Hair follicle dermal papilla cell (primary cell): ENCODE measurements around the gene KRTAP9-1. TPM values are rescaled to one million over a fixed set of nuclear protein-coding genes. Genes with fewer than 3 reads are reported as not detected.

Experiments
- small RNA-seq: library from RNA; depleted of rRNA; stranded (forward); fragments of <200 nt; gene quantifications from one replicate; pipeline ENCODE3, GENCODE V24; 2012
- total RNA-seq: library from RNA; depleted of rRNA; stranded (reverse); fragments of >200 nt; gene quantifications from 2 replicates; pipeline ENCODE4 v1.2.3, GENCODE V29; 2012

Gene KRTAP9-1
- not detected in 2 replicates for total RNA-seq

GRCh38 chr17:41189837-41190318 is at the start of gene KRTAP9-1:
KRTAP9-1 (plus strand) TSS chr17:41189887; CDS start chr17:41189887, 0 bp downstream.

GRCh38 chr17:41140360-41141131 is 49.1 kb upstream of the KRTAP9-1 start, which contains the start of gene KRTAP4-6:
KRTAP4-6 (minus strand) TSS chr17:41140544; CDS start chr17:41140487, 57 bp downstream.

GRCh38 chr17:41149652-41149985 is 40.1 kb upstream of the KRTAP9-1 start, which contains the start of gene KRTAP4-5:
KRTAP4-5 (minus strand) TSS chr17:41149825; CDS start chr17:41149767, 58 bp downstream.

GRCh38 chr17:41160648-41161047 is 29.0 kb upstream of the KRTAP9-1 start, which contains the start of gene KRTAP4-4:
KRTAP4-4 (minus strand) TSS chr17:41160748; CDS start chr17:41160691, 57 bp downstream.

GRCh38 chr17:41168121-41168520 is 21.6 kb upstream of the KRTAP9-1 start, which contains the start of gene KRTAP4-3:
KRTAP4-3 (minus strand) TSS chr17:41168221; CDS start chr17:41168172, 49 bp downstream.

GRCh38 chr17:41177727-41178271 is 11.9 kb upstream of the KRTAP9-1 start, which contains the start of gene KRTAP4-2:
KRTAP4-2 (minus strand) TSS chr17:41178221; CDS start chr17:41178164, 57 bp downstream.

GRCh38 chr17:41184480-41184961 is 5.2 kb upstream of the KRTAP9-1 start, which contains the start of gene KRTAP4-1:
KRTAP4-1 (minus strand) TSS chr17:41184911; CDS start chr17:41184854, 57 bp downstream.

GRCh38 chr17:41226598-41227095 is 37.0 kb downstream of the KRTAP9-1 start, which contains the start of gene KRTAP9-2:
KRTAP9-2 (plus strand) TSS chr17:41226648; CDS start chr17:41226655, 7 bp downstream.

GRCh38 chr17:41232399-41233105 is 42.9 kb downstream of the KRTAP9-1 start, which contains the start of gene KRTAP9-3:
KRTAP9-3 (plus strand) TSS chr17:41232449; CDS start chr17:41232502, 53 bp downstream.

GRCh38 chr17:41237949-41238437 is 48.3 kb downstream of the KRTAP9-1 start, which contains the start of gene KRTAP9-8:
KRTAP9-8 (plus strand) TSS chr17:41237999; CDS start chr17:41238052, 53 bp downstream.

Small RNA genes within 50 kb of the gene (small RNA-seq; reads per million reads assigned to genes)
- not detected for gene KRTAP4-17P

Other genes with a start within 250 kb of the KRTAP9-1 start
- gene KRT39, start 222.9 kb upstream of the KRTAP9-1 start, total RNA-seq, result not detected in 2 replicates
- gene KRT40, start 205.6 kb upstream of the KRTAP9-1 start, total RNA-seq, result not detected in 2 replicates
- gene KRTAP3-3, start 195.7 kb upstream of the KRTAP9-1 start, total RNA-seq, result not detected in 2 replicates
- gene KRTAP3-2, start 190.0 kb upstream of the KRTAP9-1 start, total RNA-seq, result not detected in 2 replicates
- gene KRTAP3-1, start 180.8 kb upstream of the KRTAP9-1 start, total RNA-seq, result not detected in 2 replicates
- gene KRTAP1-5, start 162.7 kb upstream of the KRTAP9-1 start, total RNA-seq, result 1.5 and 6.0 TPM in 2 replicates
- not detected in 2 replicates for gene KRTAP1-4, start 159.7 kb upstream of the KRTAP9-1 start, total RNA-seq
- not detected in 2 replicates for gene KRTAP1-3, start 155.0 kb upstream of the KRTAP9-1 start, total RNA-seq
- not detected in 2 replicates for gene KRTAP1-1, start 148.4 kb upstream of the KRTAP9-1 start, total RNA-seq
- gene KRTAP2-1, start 142.6 kb upstream of the KRTAP9-1 start, total RNA-seq, result not detected in 2 replicates
- gene KRTAP2-2, start 134.7 kb upstream of the KRTAP9-1 start, total RNA-seq, result not detected in 2 replicates
- gene KRTAP2-3, start 129.8 kb upstream of the KRTAP9-1 start, total RNA-seq, result not detected in 2 replicates
- gene KRTAP2-4, start 124.0 kb upstream of the KRTAP9-1 start, total RNA-seq, result not detected in 2 replicates
- gene KRTAP4-7, start 105.7 kb upstream of the KRTAP9-1 start, total RNA-seq, result not detected in 2 replicates
- gene KRTAP4-8, start 91.7 kb upstream of the KRTAP9-1 start, total RNA-seq, result not detected in 2 replicates
- not detected in 2 replicates for gene KRTAP4-16, start 87.7 kb upstream of the KRTAP9-1 start, total RNA-seq
- gene KRTAP4-9, start 84.5 kb upstream of the KRTAP9-1 start, total RNA-seq, result not detected in 2 replicates
- gene KRTAP4-11, start 71.5 kb upstream of the KRTAP9-1 start, total RNA-seq, result not detected in 2 replicates
- gene KRTAP4-12, start 65.7 kb upstream of the KRTAP9-1 start, total RNA-seq, result not detected in 2 replicates
- not detected in 2 replicates for gene KRTAP4-6, start 49.3 kb upstream of the KRTAP9-1 start, total RNA-seq
- not detected in 2 replicates for gene KRTAP4-5, start 40.1 kb upstream of the KRTAP9-1 start, total RNA-seq
- gene KRTAP4-4, start 29.1 kb upstream of the KRTAP9-1 start, total RNA-seq, result not detected in 2 replicates
- not detected in 2 replicates for gene KRTAP4-3, start 21.7 kb upstream of the KRTAP9-1 start, total RNA-seq
- gene KRTAP4-2, start 11.7 kb upstream of the KRTAP9-1 start, total RNA-seq, result not detected in 2 replicates
- not detected in 2 replicates for gene KRTAP4-1, start 5.0 kb upstream of the KRTAP9-1 start, total RNA-seq
- not detected in 2 replicates for gene KRTAP9-2, start 36.8 kb downstream of the KRTAP9-1 start, total RNA-seq
- not detected in 2 replicates for gene KRTAP9-3, start 42.6 kb downstream of the KRTAP9-1 start, total RNA-seq
- not detected in 2 replicates for gene KRTAP9-8, start 48.1 kb downstream of the KRTAP9-1 start, total RNA-seq
- gene KRTAP9-4, start 59.8 kb downstream of the KRTAP9-1 start, total RNA-seq, result not detected in 2 replicates
- not detected in 2 replicates for gene KRTAP9-9, start 65.5 kb downstream of the KRTAP9-1 start, total RNA-seq
- gene KRTAP9-6, start 75.5 kb downstream of the KRTAP9-1 start, total RNA-seq, result not detected in 2 replicates
- gene KRTAP9-7, start 85.8 kb downstream of the KRTAP9-1 start, total RNA-seq, result not detected in 2 replicates
- not detected in 2 replicates for gene KRTAP29-1, start 113.0 kb downstream of the KRTAP9-1 start, total RNA-seq
- not detected in 2 replicates for gene KRTAP16-1, start 119.4 kb downstream of the KRTAP9-1 start, total RNA-seq
- gene KRTAP17-1, start 125.8 kb downstream of the KRTAP9-1 start, total RNA-seq, result not detected in 2 replicates
- not detected in 2 replicates for gene KRT33A, start 160.9 kb downstream of the KRTAP9-1 start, total RNA-seq
- gene KRT33B, start 179.9 kb downstream of the KRTAP9-1 start, total RNA-seq, result not detected in 2 replicates
- gene KRT34, start 192.4 kb downstream of the KRTAP9-1 start, total RNA-seq, result 0.16 TPM in 1 of 2 replicates, not detected in the other
- gene KRT31, start 207.7 kb downstream of the KRTAP9-1 start, total RNA-seq, result not detected in 2 replicates
- not detected in 2 replicates for gene KRT37, start 234.7 kb downstream of the KRTAP9-1 start, total RNA-seq